Immature natural killer cell (primary cell): ENCODE results near the gene FKBP11. TPM values are rescaled to one million over a fixed set of nuclear protein-coding genes. Genes with fewer than 3 reads are reported as not detected.
A peak's percentile ranks its signal among the peaks of the same experiment; 100 is the strongest.
"Not testable (repeated sequence)": the region's sequence is repeated elsewhere in the genome, so short reads cannot be mapped to it uniquely, and the experiment has no call there.

Source experiments
- DNase-seq, 3 donors: peaks; one replicate each; pipeline ENCODE4 v3.0.0; 2022; ENCODE audit warnings: mixed read lengths in 1 of 3
- H3K27ac Mint-ChIP-seq, 6 donors: one replicate each; pipeline ENCODE4 v1.8.0; 2020; ENCODE audit warnings: mixed read lengths in 6 of 6, mild to moderate bottlenecking in 5 of 6, inconsistent platforms in 4 of 6, moderate library complexity in 3 of 6
- H3K27me3 Mint-ChIP-seq, 3 donors: one replicate each; pipeline ENCODE4 v1.8.0; 2020 to 2021; ENCODE audit warnings: low read depth in 3 of 3, mild to moderate bottlenecking in 3 of 3, mixed read lengths in 3 of 3, moderate library complexity in 3 of 3, inconsistent platforms in 1 of 3
- H3K36me3 Mint-ChIP-seq, 3 donors: one replicate each; pipeline ENCODE4 v1.8.0; 2020; ENCODE audit warnings: mixed read lengths in 3 of 3, inconsistent platforms in 2 of 3, mild to moderate bottlenecking in 2 of 3
- H3K4me1 Mint-ChIP-seq, 2 donors: one replicate each; pipeline ENCODE4 v1.8.0; 2020; ENCODE audit warnings: inconsistent platforms in 2 of 2, mild to moderate bottlenecking in 2 of 2, mixed read lengths in 2 of 2, moderate library complexity in 1 of 2
- H3K4me3 Mint-ChIP-seq, 5 donors: one replicate each; pipeline ENCODE4 v1.8.0; 2020; ENCODE audit warnings: mild to moderate bottlenecking in 5 of 5, mixed read lengths in 5 of 5, inconsistent platforms in 3 of 5, moderate library complexity in 3 of 5
- H3K9me3 Mint-ChIP-seq, 6 donors: one replicate each; pipeline ENCODE4 v1.8.0; 2020; ENCODE audit warnings: mild to moderate bottlenecking in 6 of 6, mixed read lengths in 6 of 6, inconsistent platforms in 4 of 6, moderate library complexity in 3 of 6
- polyA plus RNA-seq, 3 donors: library from polyadenylated mRNA; unstranded; fragments of 300-500 nt; fragmentation: Illumina TruSeq; gene quantifications; one replicate each; pipeline ENCODE4 v1.2.3, GENCODE V29; 2021

Gene FKBP11
- polyA plus RNA-seq, 3 donors from 2014 or later, result 195 to 241 (median 226) TPM

DNA sequence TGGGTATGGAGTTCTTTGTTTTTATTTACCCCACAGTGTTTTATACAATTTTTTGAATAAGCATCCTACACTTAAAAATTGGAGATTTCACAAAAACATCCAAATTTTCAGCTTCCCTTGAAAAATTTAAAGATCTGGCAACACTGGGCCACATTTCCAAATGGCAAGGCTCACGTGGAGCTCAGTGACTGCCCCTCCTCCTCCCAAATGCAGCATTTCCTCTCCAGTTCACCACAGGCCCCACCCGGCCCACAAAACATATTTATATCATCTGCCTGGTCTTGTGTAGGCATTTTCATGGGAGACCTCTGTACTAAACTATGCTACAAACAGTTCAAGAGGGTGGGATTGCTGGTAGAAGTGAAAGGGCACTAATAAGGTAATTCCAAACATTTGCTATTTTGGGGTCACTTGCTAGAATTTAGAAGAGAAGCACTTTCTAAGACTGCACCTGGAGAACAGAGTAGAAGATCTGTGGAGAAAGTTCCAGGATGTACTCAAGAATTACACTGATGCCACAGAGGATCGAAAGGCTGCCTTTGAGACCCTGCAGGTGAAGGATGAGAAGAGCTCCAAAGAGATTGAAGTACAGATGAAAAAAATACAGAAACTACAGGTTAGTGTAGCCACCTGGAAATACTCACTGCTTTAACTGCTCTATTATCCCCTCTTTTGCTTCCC is 7.3 kb downstream of the FKBP11 start:
- DNase-seq, result peak; percentile 44 to 56 (median 48)
- H3K4me3 Mint-ChIP-seq, result peak overlapping the region; percentile 84 to 97 (median 89)
- peaks cover 0 to 6% (median 3%) of the 10 kb centered on the region in 3 donors for H3K27me3 Mint-ChIP-seq
- no peaks in the 10 kb centered on the region for H3K9me3 Mint-ChIP-seq
- peaks cover 8 to 19% (median 18%) of the 10 kb centered on the region in 3 donors for H3K36me3 Mint-ChIP-seq
- peaks cover 44 to 49% of the 10 kb centered on the region in 2 donors for H3K4me1 Mint-ChIP-seq
- peak overlapping the region; percentile 85 to 95 (median 92) for H3K27ac Mint-ChIP-seq

DNA sequence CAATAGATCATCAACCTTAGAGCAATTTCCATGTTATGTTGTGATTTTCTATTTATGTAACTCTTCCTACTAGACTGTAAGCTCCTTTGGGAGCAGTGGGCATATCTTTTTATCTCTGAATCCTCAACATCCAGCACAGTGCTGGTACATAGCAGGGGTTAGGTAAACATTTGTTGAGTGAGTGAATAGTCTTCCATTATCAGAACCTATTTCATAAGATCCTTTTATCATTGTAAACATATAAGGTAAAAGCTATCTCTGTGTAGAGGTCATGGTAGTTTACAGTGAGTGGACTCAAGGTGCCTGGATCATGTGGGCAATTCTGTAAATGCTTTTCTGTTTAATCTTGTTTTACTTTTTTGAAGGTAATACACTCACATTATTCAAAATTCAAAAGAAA is 15.1 kb downstream of the FKBP11 start:
- Mint-ChIP-seq H3K36me3 (no peaks in the 10 kb centered on the region), H3K9me3 (no peaks in the 10 kb centered on the region), H3K4me3 (no peak overlapping the region), H3K27ac (peak overlapping the region in 1 of 6 donors; percentile 4), H3K27me3 (peaks cover 0 to 2% (median 2%) of the 10 kb centered on the region in 3 donors), H3K4me1 (no peaks in the 10 kb centered on the region)
- DNase-seq, result no peak

GRCh38 chr12:48909698-48910097 is 15.6 kb downstream of the FKBP11 start:
- not testable (repeated sequence) for H3K27ac Mint-ChIP-seq, H3K36me3 Mint-ChIP-seq, H3K27me3 Mint-ChIP-seq, H3K4me1 Mint-ChIP-seq, H3K9me3 Mint-ChIP-seq, H3K4me3 Mint-ChIP-seq, DNase-seq

DNA sequence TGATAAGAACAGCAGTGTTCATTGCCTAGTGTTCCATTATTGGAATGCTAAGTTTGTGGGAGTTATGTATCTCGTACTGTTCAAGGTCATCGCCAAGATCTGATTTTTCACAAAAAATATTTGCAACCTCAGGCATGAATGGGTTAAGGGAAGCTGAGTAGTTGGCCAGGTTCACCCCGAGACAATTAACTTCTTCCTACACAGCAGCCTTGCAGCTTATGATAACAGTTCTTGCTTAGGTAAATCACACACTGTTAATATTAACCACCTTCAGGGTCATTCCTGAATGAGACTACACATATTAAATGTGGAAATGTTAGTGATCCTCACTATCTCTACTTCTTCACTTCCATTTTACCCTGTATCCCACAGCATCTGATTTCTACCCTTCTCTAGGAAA is 18.0 kb downstream of the FKBP11 start:
- no peak for DNase-seq
- Mint-ChIP-seq H3K27me3 (peaks cover 0 to 6% (median 4%) of the 10 kb centered on the region in 3 donors), H3K27ac (peak overlapping the region in 1 of 6 donors; percentile 78)

DNA sequence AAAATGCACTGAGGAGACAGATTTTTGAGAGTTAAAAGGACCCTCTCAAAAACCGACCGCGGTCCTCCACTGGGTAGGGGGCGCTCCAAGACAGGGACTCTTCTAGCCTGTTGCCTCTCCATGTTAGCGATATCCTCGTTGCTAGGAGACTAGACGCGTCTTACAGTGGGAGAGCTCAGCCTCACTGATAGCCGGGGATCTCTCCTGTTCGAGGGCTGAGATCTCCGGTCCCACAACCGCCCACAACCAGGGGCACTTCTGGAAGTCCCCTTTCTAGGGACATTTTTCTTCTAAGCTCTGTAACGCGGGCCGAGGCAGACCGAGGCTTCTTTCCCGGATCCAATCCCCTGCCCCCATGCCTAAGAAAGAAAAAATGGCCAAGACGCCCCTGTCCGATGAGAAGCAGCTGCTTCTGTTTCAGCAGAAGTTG is 21.3 kb downstream of the FKBP11 start:
- Mint-ChIP-seq H3K9me3 (no peaks in the 10 kb centered on the region), H3K27me3 (peaks cover 0 to 5% (median 2%) of the 10 kb centered on the region in 3 donors), H3K4me1 (peaks cover 8 to 12% of the 10 kb centered on the region in 2 donors), H3K36me3 (no peaks in the 10 kb centered on the region), H3K4me3 (peak overlapping the region; percentile 77 to 85 (median 82)), H3K27ac (peak overlapping the region in 5 of 6 donors; percentile 26 to 78 (median 74))
- peak; percentile 81 to 83 (median 81) for DNase-seq

More for the DNA sequence above, 18.0 kb downstream of the FKBP11 start:
- Mint-ChIP-seq H3K9me3 (no peaks in the 10 kb centered on the region), H3K36me3 (no peaks in the 10 kb centered on the region), H3K4me1 (peaks cover 8 to 12% of the 10 kb centered on the region in 2 donors), H3K4me3 (no peak overlapping the region)

DNA sequence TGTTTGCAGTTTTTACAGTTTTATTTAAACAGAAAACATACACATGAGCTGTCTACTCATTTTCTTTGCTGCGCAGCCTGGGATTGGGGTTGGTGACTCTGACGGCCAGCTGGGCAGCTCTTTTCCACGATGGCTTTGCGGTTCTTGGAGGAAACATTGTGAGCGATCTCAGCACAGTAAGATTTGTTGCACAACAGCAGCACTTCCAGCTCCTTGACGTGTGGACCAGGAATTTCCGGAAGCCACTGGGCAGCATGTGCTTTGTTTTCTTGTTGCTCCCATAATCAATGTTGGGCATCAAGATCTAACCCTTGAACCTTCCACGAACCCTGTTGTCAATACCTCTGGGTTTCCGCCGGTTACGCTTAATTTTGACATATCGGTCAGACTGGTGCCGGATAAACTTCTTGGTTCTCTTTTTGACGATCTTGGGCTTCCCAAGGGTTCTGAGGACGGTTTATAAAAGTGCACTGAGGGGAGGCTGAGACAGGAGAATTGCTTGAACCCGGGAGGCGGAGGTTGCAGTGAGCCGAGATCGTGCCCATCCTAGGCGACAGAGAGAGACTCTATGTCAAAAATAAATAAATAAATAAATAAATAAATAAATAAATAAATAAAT is 21.8 kb downstream of the FKBP11 start:
- H3K27me3 Mint-ChIP-seq, result peaks cover 0 to 5% (median 2%) of the 10 kb centered on the region in 3 donors
- H3K27ac Mint-ChIP-seq, result peak overlapping the region in 1 of 6 donors; percentile 65
- peak overlapping the region; percentile 34 to 71 (median 64) for H3K4me3 Mint-ChIP-seq
- H3K4me1 Mint-ChIP-seq, result peaks cover 8 to 12% of the 10 kb centered on the region in 2 donors
- no peaks in the 10 kb centered on the region for H3K36me3 Mint-ChIP-seq
- no peak for DNase-seq
- H3K9me3 Mint-ChIP-seq, result no peaks in the 10 kb centered on the region

- no peak overlapping the region for H3K27ac Mint-ChIP-seq
- peaks cover 8 to 12% of the 10 kb centered on the region in 2 donors for H3K4me1 Mint-ChIP-seq
- H3K4me3 Mint-ChIP-seq, result no peak overlapping the region
- H3K9me3 Mint-ChIP-seq, result no peaks in the 10 kb centered on the region
- DNase-seq, result no peak
- no peaks in the 10 kb centered on the region for H3K36me3 Mint-ChIP-seq
- H3K27me3 Mint-ChIP-seq, result peaks cover 0 to 7% (median 2%) of the 10 kb centered on the region in 3 donors
These were observed 24.0 kb downstream of the FKBP11 start for GRCh38 chr12:48901278-48901677.

GRCh38 chr12:48899651-48900050 is 25.6 kb downstream of the FKBP11 start:
- DNase-seq, result no peak
- H3K9me3 Mint-ChIP-seq, result no peaks in the 10 kb centered on the region
- no peaks in the 10 kb centered on the region for H3K36me3 Mint-ChIP-seq
- H3K4me1 Mint-ChIP-seq, result peaks cover 8 to 12% of the 10 kb centered on the region in 2 donors
- no peak overlapping the region for H3K4me3 Mint-ChIP-seq
- H3K27ac Mint-ChIP-seq, result no peak overlapping the region
- peaks cover 2 to 7% (median 4%) of the 10 kb centered on the region in 3 donors for H3K27me3 Mint-ChIP-seq

DNA sequence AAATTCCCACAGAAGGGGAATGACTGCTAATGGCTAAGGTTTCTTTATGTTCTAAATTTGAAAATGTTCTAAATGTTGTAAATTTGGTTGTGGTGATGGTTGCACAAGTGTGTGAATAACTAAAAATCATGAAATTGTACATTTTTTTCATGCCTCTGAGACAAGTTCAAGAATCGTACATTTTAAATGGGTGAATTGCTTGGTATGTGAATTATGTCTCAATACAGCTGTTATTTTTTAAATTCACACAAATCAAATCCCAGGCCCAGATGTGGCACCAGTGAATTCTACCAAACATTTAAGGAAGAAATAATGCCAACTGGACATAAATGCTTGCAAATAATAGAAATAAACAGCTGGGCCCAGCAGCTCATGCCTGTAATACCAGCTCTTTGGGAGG is 31.0 kb downstream of the FKBP11 start:
- H3K9me3 Mint-ChIP-seq, result no peaks in the 10 kb centered on the region
- H3K27me3 Mint-ChIP-seq, result peaks cover 8 to 12% (median 8%) of the 10 kb centered on the region in 3 donors
- no peak overlapping the region for H3K27ac Mint-ChIP-seq
- DNase-seq, result no peak
- H3K4me1 Mint-ChIP-seq, result peaks cover 4 to 5% of the 10 kb centered on the region in 2 donors
- H3K4me3 Mint-ChIP-seq, result no peak overlapping the region
- H3K36me3 Mint-ChIP-seq, result peaks cover 0 to 3% (median 0%) of the 10 kb centered on the region in 3 donors

DNA sequence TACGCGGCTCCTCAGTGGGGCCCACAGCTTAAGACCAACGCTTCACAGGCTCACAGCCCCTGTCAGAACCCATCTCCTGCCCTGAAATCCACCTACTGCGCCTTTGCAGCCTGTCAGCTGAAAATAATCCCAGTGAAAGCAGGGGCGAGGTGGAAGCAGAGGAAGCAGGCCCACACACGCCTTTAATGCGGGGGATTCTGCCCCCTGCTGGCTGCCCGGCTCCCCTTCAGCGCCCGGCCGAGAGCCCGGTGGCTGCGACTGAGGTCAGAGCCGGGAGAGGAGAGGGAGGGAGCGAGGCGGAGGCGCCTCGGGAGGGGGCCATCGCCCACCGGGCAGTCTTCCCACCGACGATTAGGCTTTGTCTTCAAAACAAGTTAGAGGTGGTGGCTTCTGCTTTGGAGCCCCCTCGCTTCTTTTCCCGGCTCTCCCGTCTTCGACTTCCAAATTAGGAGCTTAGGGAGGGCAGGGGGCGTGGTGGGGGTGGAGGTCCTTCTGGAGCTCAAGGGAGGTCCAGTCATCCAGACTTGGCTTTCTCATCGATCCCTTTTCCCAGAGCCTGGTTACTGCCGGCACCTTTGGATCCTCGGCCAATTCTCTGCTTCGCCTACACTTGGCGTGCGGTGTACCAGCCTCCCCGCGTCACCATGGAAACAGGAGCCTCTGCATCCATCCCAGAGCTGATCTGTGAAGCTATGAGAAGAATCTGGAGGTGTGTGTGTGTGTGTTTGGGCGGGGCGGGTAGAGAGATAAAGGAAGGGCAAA is 34.5 kb downstream of the FKBP11 start:
- Mint-ChIP-seq H3K4me1 (peaks cover 4 to 5% of the 10 kb centered on the region in 2 donors), H3K4me3 (peak overlapping the region in 1 of 5 donors; percentile 46), H3K27ac (no peak overlapping the region), H3K9me3 (no peaks in the 10 kb centered on the region), H3K27me3 (peaks cover 8 to 11% (median 10%) of the 10 kb centered on the region in 3 donors), H3K36me3 (peaks cover 0 to 3% (median 0%) of the 10 kb centered on the region in 3 donors)
- peak; percentile 56 to 69 (median 64) for DNase-seq

DNA sequence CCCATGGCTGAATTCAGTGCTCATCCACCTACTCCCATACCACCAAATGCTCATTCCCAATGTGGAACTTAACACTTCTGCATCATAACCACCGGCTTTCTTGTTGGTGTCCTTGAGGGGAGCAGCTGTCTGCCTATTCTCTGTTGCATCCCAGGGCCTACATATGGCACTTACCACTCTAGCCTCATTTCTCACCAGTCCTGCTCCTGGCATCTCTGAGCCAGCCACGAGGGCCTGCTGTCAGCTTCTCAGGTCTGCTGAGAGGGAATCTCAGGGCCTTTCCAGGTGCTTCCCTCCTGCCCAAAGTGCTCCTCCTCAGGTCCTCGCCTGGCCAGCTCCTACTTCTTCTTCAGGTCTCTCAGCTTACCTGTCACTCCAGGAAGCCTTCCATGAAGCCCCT is 35.6 kb downstream of the FKBP11 start:
- no peak for DNase-seq
- Mint-ChIP-seq H3K4me3 (no peak overlapping the region), H3K4me1 (peaks cover 4 to 5% of the 10 kb centered on the region in 2 donors), H3K27ac (no peak overlapping the region), H3K9me3 (no peaks in the 10 kb centered on the region), H3K27me3 (peaks cover 6 to 11% (median 10%) of the 10 kb centered on the region in 3 donors), H3K36me3 (peaks cover 0 to 3% (median 0%) of the 10 kb centered on the region in 3 donors)

DNA sequence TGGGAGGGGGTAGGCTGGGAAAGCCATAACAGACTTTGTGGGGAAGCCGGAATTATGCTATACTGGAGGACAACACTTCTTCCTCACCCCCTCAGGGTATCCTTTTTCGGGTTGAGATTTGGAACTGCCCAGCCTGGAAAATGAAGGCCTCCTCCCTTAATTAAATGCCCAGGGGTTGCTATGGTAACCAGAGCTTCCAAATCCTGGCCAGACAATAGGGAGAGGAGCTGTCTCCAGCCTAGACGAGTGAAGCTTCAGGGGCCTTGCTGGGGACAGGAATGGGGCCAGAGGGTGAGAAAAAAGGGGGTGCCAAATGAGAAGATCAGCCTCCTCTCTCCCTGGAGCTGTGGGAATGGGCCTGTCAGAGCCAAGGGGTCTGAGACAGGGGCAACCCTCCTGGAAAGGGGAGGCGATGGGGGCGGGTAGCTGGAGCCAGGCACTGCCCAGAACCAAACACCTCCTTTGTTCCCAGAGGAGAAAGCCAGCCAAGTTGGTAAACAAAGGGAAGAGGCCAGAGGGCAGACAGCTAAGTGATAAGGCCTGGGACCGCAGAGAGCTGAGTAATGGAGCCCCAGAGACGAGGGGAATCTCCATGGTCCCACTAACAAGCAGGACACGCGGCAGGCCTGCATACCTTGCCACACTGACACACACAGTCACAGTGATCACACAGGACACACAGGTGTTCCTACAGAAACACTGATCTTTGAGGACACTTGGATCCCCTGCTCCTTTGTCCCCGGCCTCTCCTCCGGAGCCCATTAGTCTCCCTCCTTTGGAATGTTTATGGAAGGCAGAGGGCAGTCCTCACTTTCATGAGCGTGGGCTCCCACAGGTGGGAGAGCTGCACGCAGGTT is 41.8 kb downstream of the FKBP11 start:
- no peaks in the 10 kb centered on the region for H3K4me1 Mint-ChIP-seq
- no peaks in the 10 kb centered on the region for H3K9me3 Mint-ChIP-seq
- DNase-seq, result no peak
- H3K4me3 Mint-ChIP-seq, result no peak overlapping the region
- peaks cover 4 to 17% (median 5%) of the 10 kb centered on the region in 3 donors for H3K27me3 Mint-ChIP-seq
- H3K36me3 Mint-ChIP-seq, result peaks cover 0 to 7% (median 0%) of the 10 kb centered on the region in 3 donors
- H3K27ac Mint-ChIP-seq, result no peak overlapping the region

GRCh38 chr12:48882972-48883304 is 42.4 kb downstream of the FKBP11 start:
- H3K4me3 Mint-ChIP-seq, result no peak overlapping the region
- peaks cover 0 to 7% (median 0%) of the 10 kb centered on the region in 3 donors for H3K36me3 Mint-ChIP-seq
- peaks cover 4 to 17% (median 5%) of the 10 kb centered on the region in 3 donors for H3K27me3 Mint-ChIP-seq
- no peak overlapping the region for H3K27ac Mint-ChIP-seq
- H3K4me1 Mint-ChIP-seq, result no peaks in the 10 kb centered on the region
- DNase-seq, result no peak
- no peaks in the 10 kb centered on the region for H3K9me3 Mint-ChIP-seq
